Retinal pigment epithelial cell (primary cell): ENCODE measurements around the gene SETD2.

Source experiments
- DNase-seq: peaks from one replicate; pipeline ENCODE4 v3.0.0-alpha.2; 2010; ENCODE audit warnings: low read depth
- H3K4me3 ChIP-seq: 2 replicates; pipeline ENCODE4 v1.5.1; 2011; ENCODE audit warnings: mild to moderate bottlenecking, low read length, control low read depth, moderate library complexity
- CTCF ChIP-seq: conservative IDR thresholded peaks from 2 replicates; pipeline ENCODE4 v1.5.1; 2011; ENCODE audit warnings: low read depth, low read length, control low read depth, inconsistent platforms

The SETD2 gene

GRCh38 chr3:46979958-46980497 lies 183.9 kb downstream of the SETD2 start:
- TF ChIP-seq CTCF: no peak
- no peak for DNase-seq
- H3K4me3 ChIP-seq: peak overlapping the region; percentile 58

DNA sequence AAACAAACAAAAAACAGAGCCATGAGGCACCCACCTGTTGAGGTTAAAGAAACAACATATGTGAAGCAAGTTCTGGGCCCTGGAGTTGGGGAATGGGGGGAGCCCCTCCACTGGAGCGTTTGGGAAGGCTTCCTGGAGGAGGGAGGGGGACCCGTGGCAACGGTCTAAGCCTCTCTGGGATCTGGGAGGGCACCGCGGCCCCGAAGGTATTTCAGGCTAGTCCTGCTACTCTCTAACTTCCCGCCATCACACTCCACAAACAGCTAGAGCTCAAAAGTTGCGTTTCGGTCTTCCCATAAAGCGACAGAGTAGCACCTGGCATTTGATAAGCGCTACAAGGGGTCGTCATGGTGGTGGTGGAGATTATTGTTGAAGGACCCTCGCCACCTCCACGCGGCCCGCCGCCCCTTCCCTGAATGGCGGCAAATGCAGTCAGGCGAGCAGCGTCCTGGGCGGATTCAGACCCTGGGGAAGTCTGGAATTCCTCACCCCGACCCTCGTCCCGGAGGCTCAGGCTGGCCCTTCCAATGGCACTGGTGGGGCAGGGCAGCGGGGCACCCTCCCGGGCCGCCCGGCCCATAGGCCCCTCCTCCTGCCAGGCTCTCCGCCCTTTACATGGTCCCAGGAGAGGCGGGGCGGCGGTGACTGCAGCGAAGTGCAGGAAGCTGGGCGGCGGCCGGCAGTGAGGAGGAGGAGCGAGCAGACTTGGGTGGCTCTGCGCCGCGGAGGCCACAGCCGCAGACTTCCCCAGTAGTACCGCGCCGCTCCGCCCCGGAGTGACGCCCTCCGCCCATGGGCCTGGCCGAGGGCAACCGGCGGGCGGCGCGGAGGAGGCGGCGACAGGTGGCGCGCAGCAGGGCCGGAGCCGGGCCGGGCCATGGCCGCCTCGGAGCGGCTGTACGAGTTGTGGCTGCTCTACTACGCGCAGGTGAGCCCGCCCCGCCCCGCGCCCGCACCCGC lies 184.6 kb downstream of the SETD2 start, which contains the start of gene NBEAL2:
NBEAL2 (plus strand) TSS at position 682 of the 960 bp plus-strand sequence; CDS start at position 878, 196 bp downstream.
- H3K4me3 ChIP-seq: peak within 1 kb of the TSS; percentile 72
- no peak for TF ChIP-seq CTCF
- DNase-seq: peak; percentile 58

DNA sequence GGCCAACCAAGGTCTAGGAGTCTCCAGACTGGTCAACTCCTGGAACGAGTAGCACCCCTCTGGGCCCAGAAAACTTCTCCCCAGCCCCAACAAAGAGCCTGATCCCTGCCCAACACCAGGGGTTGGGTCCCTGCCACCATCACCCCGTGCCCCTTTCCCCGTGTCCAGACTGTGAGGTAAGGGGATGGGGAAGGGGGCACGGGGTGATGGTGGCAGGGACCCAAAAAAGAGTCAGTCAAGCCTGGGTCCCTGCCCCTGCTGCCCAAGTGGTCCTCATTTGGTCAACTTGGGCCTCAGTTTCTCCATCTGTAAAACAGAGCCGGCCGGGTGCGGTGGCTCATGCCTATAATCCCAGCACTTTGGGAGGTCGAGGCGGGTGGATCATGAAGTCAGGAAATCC lies 185.5 kb downstream of the SETD2 start:
- H3K4me3 ChIP-seq: no peak overlapping the region
- DNase-seq: no peak
- TF ChIP-seq CTCF: no peak

- no peak overlapping the region for H3K4me3 ChIP-seq
- no peak for DNase-seq
- TF ChIP-seq CTCF: no peak
Measured at GRCh38 chr3:46977811-46978195, 186.1 kb downstream of the SETD2 start.

GRCh38 chr3:46976326-46977190 lies 187.4 kb downstream of the SETD2 start, which contains the start of gene CCDC12:
Gene CCDC12 (minus strand): TSS chr3:46976745. CDS start chr3:46976732, 13 bp downstream.
- peak; percentile 97 for DNase-seq
- peak within 1 kb of the TSS; percentile 93 for H3K4me3 ChIP-seq
- TF ChIP-seq CTCF: no peak

- no peak for DNase-seq
- no peak overlapping the region for H3K4me3 ChIP-seq
- TF ChIP-seq CTCF: no peak
Measured at GRCh38 chr3:46974421-46975171, 189.3 kb downstream of the SETD2 start.
